Activated naive CD8-positive, alpha-beta T cell treated with anti-CD3 and anti-CD28 coated beads, Interleukin-2, amount 10 ng/mL, durations not matched to agents 7 days and 5 days (primary cell): ENCODE data around the gene CSAD. TPM values are rescaled to one million over a fixed set of nuclear protein-coding genes. Genes with fewer than 3 reads are reported as not detected.

Experiments
- ATAC-seq: fragments of 150-1000 bp; cut with Tn5 transposase; one replicate; pipeline ENCODE4 v1.10.0; 2021; ENCODE audit warnings: low read depth, moderate library complexity
- POLR2A ChIA-PET: fragments of 350-600 bp; sonication (Branson Sonifier 250); formaldehyde crosslinking; loops from one replicate; lab custom pipeline; 2021; ENCODE audit warnings: antibody characterized with exemption; lab: Charles Lee
- DNase-seq: peaks from one replicate; pipeline ENCODE4 v3.0.0; 2021
- H3K27ac Mint-ChIP-seq: one replicate; pipeline ENCODE4 v1.8.0; 2022; ENCODE audit warnings: mild to moderate bottlenecking, mixed read lengths
- H3K27me3 Mint-ChIP-seq: one replicate; pipeline ENCODE4 v1.8.0; 2022; ENCODE audit warnings: mild to moderate bottlenecking, moderate library complexity, mixed read lengths
- H3K36me3 Mint-ChIP-seq: one replicate; pipeline ENCODE4 v1.8.0; 2021; ENCODE audit warnings: mild to moderate bottlenecking, mixed read lengths
- H3K4me1 Mint-ChIP-seq: one replicate; pipeline ENCODE4 v1.8.0; 2021; ENCODE audit warnings: mixed read lengths
- H3K4me3 Mint-ChIP-seq: one replicate; pipeline ENCODE4 v1.8.0; 2022; ENCODE audit warnings: mild to moderate bottlenecking, moderate library complexity, mixed read lengths
- H3K9me3 Mint-ChIP-seq: one replicate; pipeline ENCODE4 v1.8.0; 2021; ENCODE audit warnings: mixed read lengths
- total RNA-seq, 2 experiments: library from RNA; stranded (reverse); gene quantifications; one replicate each; pipeline ENCODE4 v1.2.3, GENCODE V29; 2021

The CSAD gene
- total RNA-seq, 2 experiments from 2014 or later = 28.1 to 38.3 TPM

DNA sequence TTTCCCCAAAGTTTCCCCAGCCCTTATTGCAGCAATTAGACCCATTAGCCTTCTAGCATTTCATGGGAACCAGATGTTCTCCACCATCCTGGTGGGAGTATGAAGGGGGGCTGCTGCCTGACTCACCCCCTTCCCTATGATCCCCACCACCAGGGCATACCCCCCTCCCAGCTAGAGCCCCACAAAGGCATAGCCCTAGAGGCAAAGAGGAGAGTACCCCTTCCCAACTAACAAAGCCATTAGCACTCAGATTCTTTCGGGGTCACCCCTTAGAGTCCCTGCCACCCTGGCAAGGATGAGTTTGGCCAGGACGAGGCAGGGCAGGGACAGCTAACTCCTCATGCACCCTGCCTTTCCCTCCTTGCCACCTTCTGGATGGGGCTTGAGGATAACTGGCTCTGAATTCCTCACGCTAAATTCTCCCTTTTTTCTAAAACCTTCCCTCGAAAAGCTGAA is 42.1 kb upstream of the CSAD start:
- no peaks in the 10 kb centered on the region for H3K9me3 Mint-ChIP-seq
- H3K27me3 Mint-ChIP-seq = no peaks in the 10 kb centered on the region
- DNase-seq (peak; percentile 33), ATAC-seq (no peak)
- POLR2A ChIA-PET = interaction anchor here (1.0 to 2.3 kb wide), 4 partner anchors 9 to 29 kb away, joined by 3 to 8 read pairs (median 3); a partner anchor contains a TSS
- H3K4me1 Mint-ChIP-seq = peaks cover 55% of the 10 kb centered on the region
- H3K27ac Mint-ChIP-seq = peak overlapping the region; percentile 86
- peak overlapping the region; percentile 80 for H3K4me3 Mint-ChIP-seq
- peaks cover 12% of the 10 kb centered on the region for H3K36me3 Mint-ChIP-seq

DNA sequence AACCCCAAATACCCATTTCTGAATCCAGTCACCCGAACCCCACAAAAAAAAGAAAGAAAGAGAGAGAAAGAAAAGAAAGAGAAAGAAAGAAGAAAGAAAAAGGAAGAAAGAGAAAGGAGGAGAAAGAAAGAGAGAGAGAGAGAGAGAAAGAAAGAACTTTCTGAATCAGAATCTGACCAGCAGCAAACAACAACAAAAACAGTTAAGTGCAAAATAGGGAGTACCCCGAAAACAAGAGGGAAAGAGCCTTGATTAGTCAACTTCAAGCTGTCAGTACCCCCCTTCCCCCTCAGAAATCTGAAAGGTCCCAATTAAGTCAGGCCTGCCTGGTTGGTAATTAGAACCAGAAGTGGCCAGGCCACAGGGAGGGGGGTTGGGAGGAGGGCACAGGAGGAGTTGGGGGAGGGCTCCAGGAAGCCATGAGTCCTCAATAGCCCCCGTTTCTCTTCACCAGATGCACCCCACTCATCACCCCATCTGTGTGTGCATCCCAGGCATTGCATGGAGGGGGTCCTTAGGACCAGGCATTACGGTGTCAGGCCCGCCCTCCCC is 41.5 kb upstream of the CSAD start:
- Mint-ChIP-seq H3K36me3 (peaks cover 12% of the 10 kb centered on the region), H3K27me3 (no peaks in the 10 kb centered on the region), H3K4me3 (peak overlapping the region; percentile 80), H3K4me1 (peaks cover 60% of the 10 kb centered on the region), H3K27ac (peak overlapping the region; percentile 86), H3K9me3 (no peaks in the 10 kb centered on the region)
- no peak for ATAC-seq
- POLR2A ChIA-PET = interaction anchor here (1.4 to 2.3 kb wide), 2 partner anchors 14 to 30 kb away, joined by 3 to 8 read pairs; a partner anchor contains a TSS
- peak; percentile 33 for DNase-seq

DNA sequence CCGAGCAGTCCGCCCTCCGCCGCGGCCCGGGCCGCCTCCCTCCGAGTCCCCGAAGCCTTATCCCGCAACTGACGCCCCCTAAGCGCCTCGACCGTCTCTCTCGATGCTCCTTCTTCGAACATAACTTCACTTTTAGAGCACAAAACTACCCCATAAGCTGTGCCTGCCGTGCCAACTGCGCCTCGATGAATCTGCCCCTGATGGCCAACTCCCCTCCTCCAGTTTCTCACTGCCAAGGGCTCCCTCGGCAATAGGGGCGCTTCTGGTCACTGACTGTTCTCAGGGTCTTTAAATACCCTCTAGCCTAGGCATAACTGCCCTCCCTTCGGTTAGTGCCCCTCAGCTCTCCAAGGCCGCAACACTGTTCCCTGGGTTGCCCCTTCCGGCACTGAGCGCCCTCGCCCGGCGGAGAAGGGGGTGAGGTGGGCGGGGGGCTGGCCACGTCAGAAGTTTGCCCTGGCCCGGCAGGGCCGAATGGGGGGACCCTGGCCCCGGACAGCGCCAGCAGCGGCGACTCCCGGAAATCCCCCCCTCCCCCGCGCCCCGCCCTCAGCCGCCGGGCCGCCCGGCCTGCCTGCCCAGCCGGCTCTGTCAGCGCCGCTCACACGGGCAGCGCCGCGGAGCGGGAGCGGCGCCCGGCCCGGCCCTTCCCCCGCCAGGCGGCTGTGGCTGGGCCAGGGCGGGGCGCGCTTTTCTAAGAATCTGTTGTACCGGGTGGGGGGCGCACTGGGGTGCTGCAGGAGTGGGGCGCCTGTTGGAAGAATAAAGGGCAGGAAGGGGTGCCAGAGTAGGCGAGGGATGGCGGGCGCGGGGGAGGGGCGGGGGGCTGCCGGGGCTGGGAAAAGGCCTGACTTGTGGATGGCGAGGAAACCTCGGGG is 40.7 kb upstream of the CSAD start:
- DNase-seq (peak; percentile 77), ATAC-seq (peak; percentile 20)
- POLR2A ChIA-PET = interaction anchor here (0.7 to 4.4 kb wide), 8 partner anchors 12 to 103 kb away, joined by 3 to 45 read pairs (median 8); partner anchors contain the start of genes AAAS and PFDN5
- Mint-ChIP-seq H3K36me3 (peaks cover 5% of the 10 kb centered on the region), H3K4me3 (peak overlapping the region; percentile 89), H3K27ac (peak overlapping the region; percentile 96), H3K27me3 (no peaks in the 10 kb centered on the region), H3K4me1 (peaks cover 63% of the 10 kb centered on the region), H3K9me3 (no peaks in the 10 kb centered on the region)

DNA sequence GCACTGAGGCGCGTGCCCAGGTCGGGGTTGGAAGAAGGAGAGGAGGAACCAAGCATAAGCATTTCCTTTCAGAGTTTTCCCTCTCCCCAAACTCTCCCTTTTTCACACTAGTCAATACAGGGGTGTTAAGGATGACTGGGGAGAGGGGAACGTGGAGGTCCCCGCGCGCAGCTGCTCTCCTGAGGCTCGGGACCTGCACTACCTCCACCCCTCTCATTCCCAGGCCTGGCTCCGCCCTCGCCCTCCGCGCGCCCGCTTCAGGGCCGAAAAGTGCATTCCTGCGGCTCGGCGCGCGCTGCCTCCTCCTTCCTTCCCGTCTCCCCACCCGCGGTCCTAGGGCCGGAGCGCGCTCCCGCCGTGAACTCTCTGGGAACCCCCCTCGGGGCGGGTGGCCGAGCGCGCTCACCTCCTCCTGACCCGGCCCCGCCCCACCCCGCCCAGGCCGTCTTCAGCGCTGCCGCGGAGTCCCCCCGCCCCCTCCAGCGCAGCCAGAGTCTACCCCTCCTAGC is 40.0 kb upstream of the CSAD start:
- POLR2A ChIA-PET = interaction anchor here (0.6 to 4.4 kb wide), 18 partner anchors 10 to 288 kb away, joined by 3 to 48 read pairs (median 8); partner anchors contain the start of genes AAAS, CSAD, ESPL1 and MYG1
- Mint-ChIP-seq H3K4me3 (peak overlapping the region; percentile 89), H3K36me3 (peaks cover 10% of the 10 kb centered on the region), H3K27me3 (no peaks in the 10 kb centered on the region), H3K27ac (peak overlapping the region; percentile 96), H3K4me1 (peaks cover 70% of the 10 kb centered on the region), H3K9me3 (no peaks in the 10 kb centered on the region)
- peak; percentile 62 for ATAC-seq
- DNase-seq = peak; percentile 87

DNA sequence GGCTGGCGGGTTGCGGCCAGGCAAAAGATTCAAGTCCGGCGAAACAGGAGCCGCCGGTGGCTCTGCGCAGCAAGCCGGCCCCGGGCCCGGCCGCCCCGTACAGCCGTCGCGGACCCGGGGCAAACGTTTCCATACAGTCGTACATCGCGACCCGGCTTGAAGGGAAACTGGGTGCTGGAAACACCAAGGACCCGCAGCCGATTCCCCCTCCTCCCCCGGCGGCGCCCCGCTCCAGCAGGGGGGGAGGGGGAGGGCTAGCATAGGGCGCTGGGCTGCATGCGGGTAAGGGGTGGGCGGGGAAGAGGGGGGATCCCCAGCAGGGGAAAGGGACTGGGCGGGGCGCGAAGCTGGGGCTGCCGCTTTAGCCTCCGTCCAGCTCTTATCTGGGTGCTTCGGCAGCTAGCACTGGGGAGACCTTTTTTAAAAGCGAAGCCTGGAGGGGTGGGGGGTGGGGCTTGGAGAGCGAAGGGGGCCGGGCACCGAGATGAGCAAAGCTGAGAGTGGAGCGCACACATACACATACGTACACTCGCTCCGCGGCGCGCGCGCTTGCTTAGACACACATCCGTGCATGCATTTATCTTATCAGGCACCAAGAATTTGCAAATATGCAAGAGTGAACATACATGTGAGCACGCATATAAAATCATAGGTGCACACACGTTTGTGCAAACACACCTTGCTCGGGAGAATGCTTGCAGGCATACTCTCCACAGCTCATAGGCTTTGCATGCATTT is 39.4 kb upstream of the CSAD start:
- H3K27ac Mint-ChIP-seq = peak overlapping the region; percentile 96
- peaks cover 71% of the 10 kb centered on the region for H3K4me1 Mint-ChIP-seq
- no peaks in the 10 kb centered on the region for H3K27me3 Mint-ChIP-seq
- POLR2A ChIA-PET = interaction anchor here (0.6 to 4.4 kb wide), 22 partner anchors 11 to 289 kb away, joined by 3 to 48 read pairs (median 7); partner anchors contain the start of genes AAAS, CSAD, ESPL1 and MYG1
- ATAC-seq (peak; percentile 44), DNase-seq (peak; percentile 82)
- peaks cover 10% of the 10 kb centered on the region for H3K36me3 Mint-ChIP-seq
- H3K9me3 Mint-ChIP-seq = no peaks in the 10 kb centered on the region
- peak overlapping the region; percentile 89 for H3K4me3 Mint-ChIP-seq

DNA sequence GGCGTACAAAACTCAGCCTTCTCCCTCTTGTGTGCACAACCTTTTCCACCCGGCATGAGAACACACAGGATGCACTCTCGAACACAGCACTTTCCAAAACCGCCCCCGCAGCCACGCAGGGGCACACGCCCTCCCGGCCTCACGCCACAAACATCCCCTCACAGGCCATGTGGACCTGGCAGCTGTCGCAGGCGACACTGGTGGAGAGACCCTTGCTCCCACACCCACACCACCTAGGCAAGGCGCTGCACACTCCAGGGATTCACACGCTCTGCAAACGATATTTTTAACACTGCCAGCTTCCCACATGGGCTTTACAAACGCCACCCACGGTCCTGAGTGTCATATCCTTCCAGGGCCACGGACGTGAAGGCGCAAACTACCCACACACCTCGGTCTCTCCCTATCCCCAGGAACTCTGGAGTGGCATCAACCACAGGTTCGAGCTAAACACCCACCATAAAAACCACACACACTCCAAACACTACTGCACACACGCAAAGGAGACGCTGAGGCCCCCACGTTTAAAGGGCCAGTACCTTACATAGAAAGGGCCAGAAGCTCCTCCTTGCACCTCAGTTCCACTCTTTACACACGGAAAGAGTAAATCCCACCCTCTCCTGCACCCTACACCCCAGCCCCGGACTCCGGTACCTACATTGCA is 38.7 kb upstream of the CSAD start:
- peak; percentile 72 for DNase-seq

DNA sequence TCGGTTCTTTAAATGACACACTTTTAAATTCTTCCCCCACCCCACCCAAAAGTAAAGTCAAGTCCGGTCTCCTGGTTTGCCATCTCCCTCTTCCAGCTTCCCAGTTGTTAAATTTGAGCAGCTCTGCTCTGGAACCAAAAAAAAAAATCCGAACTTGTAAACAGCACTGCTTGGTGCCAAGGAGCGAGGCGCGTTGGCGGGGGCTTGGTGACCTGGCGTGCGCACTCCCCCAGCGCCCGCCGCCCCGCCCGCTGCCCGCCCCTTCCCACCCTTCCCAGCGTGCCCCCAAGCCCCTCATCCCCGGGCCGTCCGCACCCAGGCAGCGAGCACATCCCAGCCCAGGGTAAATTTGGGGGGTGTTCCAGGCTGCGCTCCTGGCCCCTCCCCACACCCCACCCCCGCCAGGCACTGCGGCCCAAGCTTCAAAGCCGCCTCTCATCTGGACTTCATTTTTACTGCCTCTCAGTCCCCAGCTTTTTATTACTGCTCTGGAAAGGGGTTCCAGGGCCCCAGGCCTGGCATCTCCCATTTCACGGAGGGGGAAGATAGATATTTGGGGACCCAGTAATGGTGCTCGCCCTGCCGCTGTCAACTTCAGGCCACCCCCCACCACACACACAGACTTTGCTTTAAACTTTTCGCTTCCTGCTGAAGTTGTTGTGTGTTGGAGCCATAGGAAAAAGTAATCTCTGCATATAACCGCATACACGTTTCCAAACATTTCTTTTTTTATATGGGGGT is 38.0 kb upstream of the CSAD start:
- Mint-ChIP-seq H3K36me3 (peaks cover 20% of the 10 kb centered on the region), H3K27me3 (no peaks in the 10 kb centered on the region), H3K27ac (peak overlapping the region; percentile 87), H3K4me1 (peaks cover 68% of the 10 kb centered on the region), H3K4me3 (peak overlapping the region; percentile 89), H3K9me3 (no peaks in the 10 kb centered on the region)
- DNase-seq (peak; percentile 36), ATAC-seq (no peak)
- POLR2A ChIA-PET = interaction anchor here (0.5 to 4.4 kb wide), 19 partner anchors 9 to 161 kb away, joined by 3 to 48 read pairs (median 6); partner anchors contain the start of genes AAAS, CSAD, ESPL1 and SOAT2

More for the DNA sequence above, 38.7 kb upstream of the CSAD start:
- ATAC-seq = peak; percentile 6
- POLR2A ChIA-PET = interaction anchor here (0.5 to 4.4 kb wide), 25 partner anchors 10 to 282 kb away, joined by 3 to 48 read pairs (median 5); partner anchors contain the start of genes AAAS, CSAD, ESPL1 and MYG1
- Mint-ChIP-seq H3K4me3 (peak overlapping the region; percentile 89), H3K27me3 (no peaks in the 10 kb centered on the region), H3K36me3 (peaks cover 13% of the 10 kb centered on the region), H3K27ac (peak overlapping the region; percentile 87), H3K4me1 (peaks cover 70% of the 10 kb centered on the region), H3K9me3 (no peaks in the 10 kb centered on the region)

DNA sequence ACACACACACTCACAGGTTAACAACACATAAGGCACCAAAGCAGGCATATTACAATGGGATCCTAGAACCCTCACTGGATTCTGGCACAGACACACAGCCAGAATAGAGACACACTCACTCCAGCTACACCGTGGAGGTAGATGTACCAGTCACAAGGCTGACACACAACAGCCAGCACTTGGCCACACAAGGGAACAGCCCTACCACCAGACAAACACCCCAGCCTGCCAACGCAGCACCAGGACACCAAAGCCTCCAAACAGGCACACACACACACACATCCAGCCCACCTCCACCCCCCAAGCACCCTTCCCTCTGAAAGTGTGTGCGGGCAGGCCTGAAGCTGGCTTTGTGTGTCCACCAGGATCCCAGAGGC is 37.2 kb upstream of the CSAD start:
- Mint-ChIP-seq H3K27ac (peak overlapping the region; percentile 86), H3K27me3 (no peaks in the 10 kb centered on the region)

DNA sequence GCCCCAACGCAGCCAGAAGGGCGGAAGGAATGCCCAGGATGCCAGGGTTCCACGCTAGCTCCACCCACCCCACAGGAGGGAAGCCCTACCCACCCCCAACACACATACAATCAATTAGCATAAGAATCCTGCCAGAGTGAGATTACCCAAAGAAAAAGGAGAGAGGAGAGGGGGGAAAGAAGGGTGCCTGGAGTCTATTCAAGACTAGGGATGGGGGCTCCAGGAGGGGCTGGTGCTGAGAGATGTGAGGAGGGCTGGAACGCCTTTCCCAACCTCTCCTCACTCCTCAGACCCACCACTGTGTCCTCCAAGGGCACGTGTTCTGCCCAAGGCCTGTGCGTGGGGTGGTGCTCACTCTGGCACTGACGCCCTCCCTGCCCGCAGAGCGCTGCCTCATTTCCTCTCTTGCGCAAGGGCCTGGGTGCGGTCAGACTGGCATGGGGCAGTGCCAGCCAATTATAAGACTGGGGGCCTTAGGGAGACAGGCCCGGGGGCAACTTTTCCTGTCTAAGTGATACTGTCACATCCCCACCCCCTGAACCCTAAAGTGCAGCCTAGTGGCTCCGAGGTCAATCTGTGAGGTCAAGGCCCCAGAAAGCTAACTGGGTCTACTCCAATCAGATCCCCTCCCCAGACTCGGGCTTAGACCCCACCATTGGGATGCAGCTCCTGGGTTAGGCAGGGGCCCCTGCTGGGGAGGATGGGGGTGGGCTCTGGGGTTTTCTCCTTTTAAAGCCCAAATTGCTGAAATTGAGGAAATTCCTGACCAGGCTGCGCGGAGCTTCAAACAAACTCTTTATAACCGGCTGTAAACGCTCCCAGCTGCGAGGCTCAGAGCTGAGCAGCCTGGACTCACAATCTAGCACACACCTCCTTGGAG is 36.6 kb upstream of the CSAD start:
- POLR2A ChIA-PET = interaction anchor here (0.8 to 4.4 kb wide), 9 partner anchors 8 to 78 kb away, joined by 3 to 48 read pairs (median 9); partner anchors contain the start of genes CSAD, ESPL1, ITGB7 and PFDN5

More for the DNA sequence above, 37.2 kb upstream of the CSAD start:
- DNase-seq (peak; percentile 38), ATAC-seq (no peak)
- H3K4me3 Mint-ChIP-seq = peak overlapping the region; percentile 89
- POLR2A ChIA-PET = interaction anchor here (0.8 to 4.4 kb wide), 8 partner anchors 8 to 77 kb away, joined by 3 to 48 read pairs (median 8); partner anchors contain the start of genes CSAD, ESPL1, ITGB7 and PFDN5
- peaks cover 20% of the 10 kb centered on the region for H3K36me3 Mint-ChIP-seq
- H3K4me1 Mint-ChIP-seq = peaks cover 65% of the 10 kb centered on the region
- H3K9me3 Mint-ChIP-seq = no peaks in the 10 kb centered on the region

DNA sequence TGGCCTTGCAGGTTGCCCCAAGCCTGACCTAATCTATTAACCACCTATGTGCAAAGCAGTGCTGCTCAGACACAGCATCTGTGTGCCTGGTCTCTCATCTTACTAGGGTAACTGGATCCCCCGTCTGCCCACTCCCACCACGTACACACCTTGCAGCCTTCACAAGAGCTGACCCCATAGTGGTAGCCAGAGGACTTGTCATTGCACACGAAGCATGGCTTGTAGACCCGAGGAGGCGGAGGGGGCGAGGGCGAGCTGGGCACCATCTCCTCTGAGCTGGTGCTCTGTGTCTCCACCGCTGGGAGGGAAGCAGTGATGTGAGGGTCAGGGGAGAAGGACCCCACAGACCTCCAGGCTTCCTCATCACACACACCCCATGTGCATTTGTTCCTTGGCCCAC is 34.8 kb upstream of the CSAD start:
- no peak for ATAC-seq
- POLR2A ChIA-PET = interaction anchor here (0.7 to 4.2 kb wide), 7 partner anchors 20 to 53 kb away, joined by 3 to 45 read pairs (median 5); partner anchors contain the start of genes CSAD, ESPL1 and ZNF740
- H3K27me3 Mint-ChIP-seq = no peaks in the 10 kb centered on the region
- H3K36me3 Mint-ChIP-seq = peaks cover 23% of the 10 kb centered on the region
- H3K4me1 Mint-ChIP-seq = peaks cover 59% of the 10 kb centered on the region
- DNase-seq = no peak
- no peak overlapping the region for H3K4me3 Mint-ChIP-seq
- H3K9me3 Mint-ChIP-seq = no peaks in the 10 kb centered on the region
- H3K27ac Mint-ChIP-seq = peak overlapping the region; percentile 68

More for the DNA sequence above, 36.6 kb upstream of the CSAD start:
- DNase-seq (peak; percentile 41), ATAC-seq (no peak)
- Mint-ChIP-seq H3K27me3 (no peaks in the 10 kb centered on the region), H3K27ac (peak overlapping the region; percentile 86), H3K4me1 (peaks cover 61% of the 10 kb centered on the region), H3K9me3 (no peaks in the 10 kb centered on the region), H3K4me3 (peak overlapping the region; percentile 89), H3K36me3 (peaks cover 23% of the 10 kb centered on the region)
